ENCODE data around the gene PHF2.

Gene PHF2

DNA sequence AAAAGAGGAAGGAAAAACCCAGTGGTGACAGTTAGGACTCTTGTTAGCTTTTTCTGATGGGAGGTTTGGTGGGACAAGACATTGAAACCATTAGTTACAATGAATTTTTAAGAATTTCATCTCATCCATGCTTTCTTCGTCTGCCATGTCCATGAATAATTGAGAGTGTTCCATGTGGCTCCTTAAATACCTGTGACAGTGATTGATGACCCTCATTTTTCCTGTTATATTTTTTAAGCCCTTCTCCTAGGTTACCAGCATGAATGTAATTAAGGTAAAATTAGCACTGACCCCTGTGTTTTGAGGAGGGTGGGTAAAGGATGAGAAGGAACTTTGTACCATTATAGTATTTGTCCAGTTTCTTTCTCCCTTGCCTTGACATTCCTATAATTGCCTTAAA is 23.5 kb upstream of the PHF2 start:
- no peaks in the 10 kb centered on the region for H4K20me1 ChIP-seq (ENCODE audit: insufficient read depth)
- no peaks in the 10 kb centered on the region for H3K79me2 ChIP-seq (ENCODE audit: insufficient read depth, low read depth)
- no peaks in the 10 kb centered on the region for H3K27me3 ChIP-seq (ENCODE audit: insufficient read depth, low read depth)
- TF ChIP-seq, protein P1, sequence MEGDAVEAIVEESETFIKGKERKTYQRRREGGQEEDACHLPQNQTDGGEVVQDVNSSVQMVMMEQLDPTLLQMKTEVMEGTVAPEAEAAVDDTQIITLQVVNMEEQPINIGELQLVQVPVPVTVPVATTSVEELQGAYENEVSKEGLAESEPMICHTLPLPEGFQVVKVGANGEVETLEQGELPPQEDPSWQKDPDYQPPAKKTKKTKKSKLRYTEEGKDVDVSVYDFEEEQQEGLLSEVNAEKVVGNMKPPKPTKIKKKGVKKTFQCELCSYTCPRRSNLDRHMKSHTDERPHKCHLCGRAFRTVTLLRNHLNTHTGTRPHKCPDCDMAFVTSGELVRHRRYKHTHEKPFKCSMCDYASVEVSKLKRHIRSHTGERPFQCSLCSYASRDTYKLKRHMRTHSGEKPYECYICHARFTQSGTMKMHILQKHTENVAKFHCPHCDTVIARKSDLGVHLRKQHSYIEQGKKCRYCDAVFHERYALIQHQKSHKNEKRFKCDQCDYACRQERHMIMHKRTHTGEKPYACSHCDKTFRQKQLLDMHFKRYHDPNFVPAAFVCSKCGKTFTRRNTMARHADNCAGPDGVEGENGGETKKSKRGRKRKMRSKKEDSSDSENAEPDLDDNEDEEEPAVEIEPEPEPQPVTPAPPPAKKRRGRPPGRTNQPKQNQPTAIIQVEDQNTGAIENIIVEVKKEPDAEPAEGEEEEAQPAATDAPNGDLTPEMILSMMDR (conservative IDR thresholded peaks at IDR 0.05; ENCODE audit: low read depth, low read length), result no peak
- H3K9ac ChIP-seq, result no peak overlapping the region
- H2AFZ ChIP-seq (ENCODE audit: low read depth), result no peak overlapping the region
- H3K4me1 ChIP-seq (ENCODE audit: low read depth, poor library complexity, severe bottlenecking), result peaks cover 30% of the 10 kb centered on the region
- H3K4me3 ChIP-seq (IDR thresholded peaks at IDR 0.05; ENCODE audit: insufficient read depth, low read depth, low read length), result no peak overlapping the region
- no peak overlapping the region for H3K4me2 ChIP-seq
- no peaks in the 10 kb centered on the region for H3K36me3 ChIP-seq (ENCODE audit: insufficient read depth)
- no peak overlapping the region for H3K27ac ChIP-seq

DNA sequence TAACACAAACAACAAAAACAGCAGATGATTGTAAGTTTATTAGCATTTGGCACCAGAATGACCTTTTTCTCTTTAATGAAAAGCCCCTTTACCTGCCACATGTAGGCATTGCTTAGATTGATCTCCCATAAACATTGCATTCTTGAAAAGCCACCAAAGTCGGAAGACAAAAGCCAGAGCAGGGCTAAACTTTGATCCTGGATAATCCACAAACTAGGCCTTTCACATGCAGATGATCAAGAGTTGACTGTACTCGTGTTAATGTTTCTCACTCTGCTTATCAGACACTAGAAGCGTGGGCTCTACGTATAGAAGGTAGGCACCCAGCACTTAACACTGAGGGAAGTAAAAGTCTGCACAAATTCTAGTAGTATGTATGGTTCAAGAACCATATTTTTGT is 21.0 kb upstream of the PHF2 start:
- H3K36me3 ChIP-seq (ENCODE audit: insufficient read depth), result no peaks in the 10 kb centered on the region; the same call in 1 of the 2 replicates
- no peaks in the 10 kb centered on the region for H4K20me1 ChIP-seq (ENCODE audit: insufficient read depth)
- no peaks in the 10 kb centered on the region for H3K79me2 ChIP-seq (ENCODE audit: insufficient read depth, low read depth)
- H3K9ac ChIP-seq, result no peak overlapping the region
- H3K4me2 ChIP-seq, result no peak overlapping the region
- no peak overlapping the region for H3K4me3 ChIP-seq (IDR thresholded peaks at IDR 0.05; ENCODE audit: insufficient read depth, low read depth, low read length)
- H3K27ac ChIP-seq, result no peak overlapping the region
- TF ChIP-seq, protein P1 (conservative IDR thresholded peaks at IDR 0.05; ENCODE audit: low read depth, low read length), result no peak
- no peak overlapping the region for H2AFZ ChIP-seq (ENCODE audit: low read depth)
- peaks cover 17% of the 10 kb centered on the region for H3K4me1 ChIP-seq (ENCODE audit: low read depth, poor library complexity, severe bottlenecking)
- H3K27me3 ChIP-seq (ENCODE audit: insufficient read depth, low read depth), result no peaks in the 10 kb centered on the region

DNA sequence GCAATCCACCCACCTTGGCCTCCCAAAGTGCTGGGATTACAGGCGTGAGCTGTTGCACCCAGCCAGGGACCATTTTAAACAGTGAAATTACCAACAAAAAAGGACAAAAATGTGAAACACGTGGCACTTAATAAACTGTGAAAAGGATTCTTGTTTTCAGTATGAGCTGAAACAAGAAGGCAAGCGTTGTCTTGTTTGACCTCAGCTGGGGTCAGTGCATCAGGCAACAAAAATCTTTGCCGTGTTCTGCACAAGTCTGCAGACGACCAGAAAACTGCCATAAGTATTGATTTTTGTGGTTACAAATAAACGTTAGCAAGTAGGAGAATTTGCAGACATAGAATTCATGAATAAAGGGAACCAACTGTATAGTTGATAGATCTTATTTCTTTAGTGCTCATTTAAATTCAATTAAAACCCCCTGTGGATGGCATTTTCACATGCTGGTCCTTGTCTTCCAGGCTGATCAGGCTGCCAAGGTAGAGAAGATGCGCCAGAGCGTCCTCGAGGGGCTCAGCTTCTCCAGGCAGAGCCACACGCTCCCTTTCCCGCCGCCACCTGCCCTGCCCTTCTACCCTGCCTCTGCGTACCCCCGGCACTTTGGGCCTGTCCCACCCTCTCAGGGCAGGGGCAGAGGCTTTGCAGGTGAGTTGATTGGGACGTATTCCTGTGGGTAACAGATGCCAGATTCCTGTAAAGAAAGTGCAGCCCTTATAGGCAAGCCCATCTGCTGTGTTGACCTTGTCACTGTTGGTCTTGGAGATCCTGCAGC is 18.8 kb upstream of the PHF2 start:
- no peak overlapping the region for H3K9ac ChIP-seq

DNA sequence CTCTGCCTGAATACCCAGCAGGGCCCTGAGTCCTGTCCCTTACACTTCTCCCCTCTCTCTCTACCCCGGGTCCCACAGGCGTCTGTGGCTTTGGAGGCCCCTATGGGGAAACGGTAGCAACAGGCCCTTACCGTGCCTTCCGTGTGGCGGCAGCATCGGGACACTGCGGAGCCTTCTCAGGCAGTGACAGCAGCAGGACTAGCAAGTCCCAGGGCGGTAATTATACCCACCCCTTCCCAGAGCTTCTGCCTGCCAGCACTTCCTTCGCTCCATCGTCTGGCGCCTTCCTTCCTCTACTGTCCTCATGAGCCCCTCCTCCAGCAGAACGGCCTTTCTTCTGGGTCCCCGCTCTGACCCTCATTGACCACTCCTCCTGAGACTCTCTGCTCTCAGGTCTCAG is 17.9 kb upstream of the PHF2 start:
- H2AFZ ChIP-seq (ENCODE audit: low read depth), result no peak overlapping the region
- no peaks in the 10 kb centered on the region; the same call in 1 of the 2 replicates for H3K36me3 ChIP-seq (ENCODE audit: insufficient read depth)
- no peaks in the 10 kb centered on the region for H4K20me1 ChIP-seq (ENCODE audit: insufficient read depth)
- TF ChIP-seq, protein P1 (conservative IDR thresholded peaks at IDR 0.05; ENCODE audit: low read depth, low read length), result no peak
- H3K27me3 ChIP-seq (ENCODE audit: insufficient read depth, low read depth), result no peaks in the 10 kb centered on the region
- no peak overlapping the region for H3K4me2 ChIP-seq
- no peak overlapping the region for H3K27ac ChIP-seq
- H3K79me2 ChIP-seq (ENCODE audit: insufficient read depth, low read depth), result no peaks in the 10 kb centered on the region
- no peak overlapping the region for H3K4me3 ChIP-seq (IDR thresholded peaks at IDR 0.05; ENCODE audit: insufficient read depth, low read depth, low read length)
- H3K4me1 ChIP-seq (ENCODE audit: low read depth, poor library complexity, severe bottlenecking), result peaks cover 13% of the 10 kb centered on the region
- H3K9ac ChIP-seq, result no peak overlapping the region

More for the DNA sequence above, 18.8 kb upstream of the PHF2 start:
- H3K4me3 ChIP-seq (IDR thresholded peaks at IDR 0.05; ENCODE audit: insufficient read depth, low read depth, low read length), result no peak overlapping the region
- TF ChIP-seq, protein P1 (conservative IDR thresholded peaks at IDR 0.05; ENCODE audit: low read depth, low read length), result no peak
- H2AFZ ChIP-seq (ENCODE audit: low read depth), result no peak overlapping the region
- no peaks in the 10 kb centered on the region; the same call in 1 of the 2 replicates for H3K36me3 ChIP-seq (ENCODE audit: insufficient read depth)
- no peak overlapping the region for H3K4me2 ChIP-seq
- no peaks in the 10 kb centered on the region for H3K79me2 ChIP-seq (ENCODE audit: insufficient read depth, low read depth)
- no peaks in the 10 kb centered on the region for H4K20me1 ChIP-seq (ENCODE audit: insufficient read depth)
- H3K27ac ChIP-seq, result no peak overlapping the region
- peaks cover 17% of the 10 kb centered on the region for H3K4me1 ChIP-seq (ENCODE audit: low read depth, poor library complexity, severe bottlenecking)
- H3K27me3 ChIP-seq (ENCODE audit: insufficient read depth, low read depth), result no peaks in the 10 kb centered on the region
